ENCODE data around the gene RASGRP3.

GRCh38 chr2:33502025-33502424 lies 25.6 kb downstream of the RASGRP3 start:
- TF ChIP-seq GATA2 (IDR thresholded peaks at IDR 0.05; ENCODE audit: low read depth, low read length) (no peak), GATA3 (IDR thresholded peaks at IDR 0.05; ENCODE audit: low read depth, low read length) (no peak)

Measured in SH-SY5Y (cell line).